Measurements from ENCODE around the gene KLK8.

The KLK8 gene

DNA sequence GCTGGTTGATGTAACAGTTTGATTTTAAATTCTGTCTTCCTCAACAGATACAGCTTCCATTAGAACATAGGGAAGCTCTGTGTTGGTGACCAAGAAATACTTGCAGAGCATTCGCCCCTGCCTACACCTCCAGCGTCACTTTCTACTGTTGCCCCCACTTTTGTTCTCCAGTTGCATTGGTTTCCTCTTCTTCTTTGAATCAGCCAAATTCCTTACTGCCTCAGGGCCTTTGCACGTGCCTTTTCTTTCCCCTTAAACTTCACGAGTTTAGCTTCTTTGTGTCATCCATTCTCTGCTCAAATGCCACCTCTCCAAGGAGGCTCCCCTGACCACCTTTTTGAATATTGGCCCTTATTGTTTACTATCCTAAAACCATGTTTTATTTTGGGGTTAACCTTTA is 54.3 kb downstream of the KLK8 start:
- TF ChIP-seq POLR2AphosphoS5 (IDR thresholded peaks at IDR 0.05; ENCODE audit: low read depth, low read length), result no peak
- TF ChIP-seq, protein P1, sequence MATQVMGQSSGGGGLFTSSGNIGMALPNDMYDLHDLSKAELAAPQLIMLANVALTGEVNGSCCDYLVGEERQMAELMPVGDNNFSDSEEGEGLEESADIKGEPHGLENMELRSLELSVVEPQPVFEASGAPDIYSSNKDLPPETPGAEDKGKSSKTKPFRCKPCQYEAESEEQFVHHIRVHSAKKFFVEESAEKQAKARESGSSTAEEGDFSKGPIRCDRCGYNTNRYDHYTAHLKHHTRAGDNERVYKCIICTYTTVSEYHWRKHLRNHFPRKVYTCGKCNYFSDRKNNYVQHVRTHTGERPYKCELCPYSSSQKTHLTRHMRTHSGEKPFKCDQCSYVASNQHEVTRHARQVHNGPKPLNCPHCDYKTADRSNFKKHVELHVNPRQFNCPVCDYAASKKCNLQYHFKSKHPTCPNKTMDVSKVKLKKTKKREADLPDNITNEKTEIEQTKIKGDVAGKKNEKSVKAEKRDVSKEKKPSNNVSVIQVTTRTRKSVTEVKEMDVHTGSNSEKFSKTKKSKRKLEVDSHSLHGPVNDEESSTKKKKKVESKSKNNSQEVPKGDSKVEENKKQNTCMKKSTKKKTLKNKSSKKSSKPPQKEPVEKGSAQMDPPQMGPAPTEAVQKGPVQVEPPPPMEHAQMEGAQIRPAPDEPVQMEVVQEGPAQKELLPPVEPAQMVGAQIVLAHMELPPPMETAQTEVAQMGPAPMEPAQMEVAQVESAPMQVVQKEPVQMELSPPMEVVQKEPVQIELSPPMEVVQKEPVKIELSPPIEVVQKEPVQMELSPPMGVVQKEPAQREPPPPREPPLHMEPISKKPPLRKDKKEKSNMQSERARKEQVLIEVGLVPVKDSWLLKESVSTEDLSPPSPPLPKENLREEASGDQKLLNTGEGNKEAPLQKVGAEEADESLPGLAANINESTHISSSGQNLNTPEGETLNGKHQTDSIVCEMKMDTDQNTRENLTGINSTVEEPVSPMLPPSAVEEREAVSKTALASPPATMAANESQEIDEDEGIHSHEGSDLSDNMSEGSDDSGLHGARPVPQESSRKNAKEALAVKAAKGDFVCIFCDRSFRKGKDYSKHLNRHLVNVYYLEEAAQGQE (IDR thresholded peaks at IDR 0.05; ENCODE audit: insufficient read depth in 1 of 2, low read depth in 2 of 2, low read length in 2 of 2), result no peak
